Kidney capillary endothelial cell (primary cell): Measurements from ENCODE around the gene FBXW5.
A peak's percentile ranks its signal among the peaks of the same experiment; 100 is the strongest.

Source experiments
- DNase-seq: peaks from one replicate; pipeline ENCODE4 v3.0.0-alpha.2; 2018; ENCODE audit warnings: low spot score

Gene FBXW5, protein sequence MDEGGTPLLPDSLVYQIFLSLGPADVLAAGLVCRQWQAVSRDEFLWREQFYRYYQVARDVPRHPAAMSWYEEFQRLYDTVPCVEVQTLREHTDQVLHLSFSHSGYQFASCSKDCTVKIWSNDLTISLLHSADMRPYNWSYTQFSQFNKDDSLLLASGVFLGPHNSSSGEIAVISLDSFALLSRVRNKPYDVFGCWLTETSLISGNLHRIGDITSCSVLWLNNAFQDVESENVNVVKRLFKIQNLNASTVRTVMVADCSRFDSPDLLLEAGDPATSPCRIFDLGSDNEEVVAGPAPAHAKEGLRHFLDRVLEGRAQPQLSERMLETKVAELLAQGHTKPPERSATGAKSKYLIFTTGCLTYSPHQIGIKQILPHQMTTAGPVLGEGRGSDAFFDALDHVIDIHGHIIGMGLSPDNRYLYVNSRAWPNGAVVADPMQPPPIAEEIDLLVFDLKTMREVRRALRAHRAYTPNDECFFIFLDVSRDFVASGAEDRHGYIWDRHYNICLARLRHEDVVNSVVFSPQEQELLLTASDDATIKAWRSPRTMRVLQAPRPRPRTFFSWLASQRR

DNA sequence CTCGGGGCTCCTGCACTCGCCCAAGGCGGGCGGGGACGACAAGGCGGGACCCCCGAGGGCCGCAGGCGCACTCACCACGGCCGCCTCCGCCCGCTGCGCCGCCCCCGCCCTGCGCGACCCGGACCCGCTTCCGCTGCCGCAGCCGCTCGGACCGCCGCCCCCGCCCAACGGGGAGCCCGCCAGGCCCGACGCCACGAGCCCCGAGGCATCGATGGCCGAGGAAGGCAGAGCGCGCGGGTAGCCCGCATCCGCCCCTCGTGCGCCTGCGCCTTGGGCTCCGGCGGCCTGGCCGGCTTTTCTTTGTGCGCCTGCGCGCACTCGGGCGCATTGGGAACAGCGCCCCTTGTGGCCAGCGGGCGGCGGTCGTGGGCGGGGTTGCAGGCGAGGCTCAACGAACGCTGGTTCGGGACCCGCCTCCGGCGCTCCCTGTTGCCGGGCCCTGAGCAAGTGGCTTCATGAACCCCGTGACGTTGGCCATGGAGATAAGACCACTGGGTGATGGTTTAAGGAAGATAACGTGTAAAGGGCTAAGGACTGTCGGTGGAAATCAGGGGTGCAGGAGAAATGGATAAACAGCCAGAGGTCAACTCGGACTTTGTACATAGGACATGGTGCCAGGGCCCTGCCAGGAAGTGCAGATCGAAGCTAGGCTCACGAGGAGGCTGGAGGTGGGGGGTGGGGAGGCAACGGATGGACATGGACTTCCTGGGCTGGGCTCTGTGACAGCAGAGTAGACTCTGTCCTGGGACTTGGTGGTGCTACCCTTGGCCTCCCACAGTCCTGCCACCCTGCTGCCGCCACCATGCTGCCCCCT, at the start of gene FBXW5, which contains the start of gene C8G:
Gene FBXW5 (minus strand): TSS at position 220 of the 814 bp plus-strand sequence. CDS start 655 bp downstream, outside the sequence.
Gene C8G (plus strand): TSS at position 725 of the 814 bp plus-strand sequence. CDS start 78 bp downstream, at position 803.
- DNase-seq: peak; percentile 89

DNA sequence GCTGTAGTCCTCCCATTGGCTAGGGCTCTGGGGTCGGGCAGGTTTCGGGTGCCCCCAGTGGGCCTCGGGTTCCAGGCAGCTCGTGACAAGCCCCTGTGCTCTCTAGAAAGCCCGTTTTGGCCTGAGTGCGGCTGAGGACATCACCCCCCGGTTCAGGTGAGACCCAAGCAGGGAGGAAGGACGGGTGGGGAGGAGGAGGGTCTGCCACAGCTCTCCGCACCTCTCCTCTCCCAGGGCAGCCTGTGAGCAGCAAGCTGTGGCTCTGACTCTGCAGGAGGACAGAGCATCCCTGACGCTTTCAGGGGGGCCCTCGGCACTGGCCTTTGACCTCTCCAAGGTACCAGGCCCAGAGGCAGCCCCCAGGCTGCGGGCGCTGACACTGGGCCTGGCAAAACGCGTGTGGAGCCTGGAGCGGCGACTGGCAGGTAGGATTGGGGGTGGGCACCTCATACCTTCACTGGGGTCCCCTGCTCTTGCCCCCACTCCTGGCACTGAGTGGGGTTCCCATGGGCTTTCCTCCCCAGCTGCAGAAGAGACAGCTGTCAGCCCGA, 48.4 kb upstream of the FBXW5 start:
- no peak for DNase-seq

DNA sequence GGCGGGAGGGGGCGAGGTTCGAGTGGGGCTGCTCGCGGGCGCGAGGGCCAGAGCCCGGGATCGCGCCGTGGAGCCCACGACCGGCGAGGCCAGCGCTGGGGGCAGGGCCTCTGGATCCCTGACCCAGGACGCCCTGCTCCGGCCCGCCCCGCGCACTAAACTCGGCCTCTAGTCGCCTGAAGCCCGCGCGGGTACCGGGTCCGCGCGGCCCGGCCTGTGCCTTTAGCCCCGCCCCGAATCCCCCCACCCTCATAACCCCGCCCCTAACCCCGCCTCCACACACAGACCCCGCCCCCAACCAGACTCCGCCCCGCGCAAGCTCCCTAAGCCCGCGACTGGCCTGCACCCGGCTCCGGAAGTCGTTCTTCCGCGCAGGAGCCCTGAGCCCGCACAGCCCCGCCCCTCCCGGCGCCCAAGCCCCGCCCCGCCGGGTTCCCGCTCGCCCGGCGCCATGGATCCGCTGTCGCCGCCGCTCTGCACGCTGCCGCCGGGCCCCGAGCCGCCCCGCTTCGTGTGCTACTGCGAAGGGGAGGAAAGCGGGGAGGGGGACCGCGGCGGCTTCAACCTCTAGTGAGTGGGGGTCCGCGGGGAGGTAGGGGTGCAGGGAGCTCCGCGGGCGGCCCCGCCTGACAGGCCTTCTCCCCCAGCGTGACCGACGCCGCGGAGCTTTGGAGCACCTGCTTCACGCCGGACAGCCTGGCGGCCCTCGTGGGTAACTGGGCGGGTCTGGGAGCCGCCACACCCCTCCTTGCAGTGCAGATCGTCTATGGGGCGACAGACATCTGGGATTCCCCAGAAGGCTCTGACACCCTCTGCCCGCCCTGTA, 47.7 kb upstream of the FBXW5 start, which contains the start of gene PAXX:
Gene PAXX (plus strand): TSS at position 430 of the 826 bp plus-strand sequence. CDS start 22 bp downstream, at position 452.
- peak; percentile 86 for DNase-seq

DNA sequence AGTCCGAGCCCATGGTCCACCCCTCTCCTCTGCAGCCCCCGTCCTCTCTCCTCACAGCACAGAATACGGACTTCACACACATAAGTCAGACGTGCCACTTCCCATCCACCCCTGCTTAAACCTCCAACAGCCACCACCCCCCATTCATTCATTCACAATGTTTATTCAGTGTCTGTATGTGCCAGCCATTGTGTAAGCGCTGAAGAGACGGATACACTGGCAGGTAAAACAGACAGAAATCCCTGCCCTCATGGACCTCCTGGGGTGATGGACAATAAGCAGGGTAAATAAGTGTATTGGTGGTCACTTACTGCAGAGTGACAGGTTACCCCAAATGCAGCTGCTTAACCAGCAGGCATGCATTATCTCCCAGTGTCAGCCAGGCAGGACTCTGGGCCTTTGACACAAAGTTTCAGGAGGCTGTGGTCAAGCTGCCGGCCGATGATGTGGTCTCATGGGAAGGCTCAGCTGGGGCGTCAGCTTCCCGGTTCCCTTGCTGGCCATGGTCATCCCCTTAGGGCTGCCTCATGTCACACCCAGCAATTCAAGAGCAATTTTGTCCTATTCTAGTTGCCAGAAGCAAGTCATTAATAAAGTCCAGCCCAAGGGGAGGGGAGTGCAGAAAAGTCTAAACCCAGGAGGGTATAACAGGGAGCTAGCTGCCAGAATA, 45.8 kb upstream of the FBXW5 start:
- no peak for DNase-seq

DNA sequence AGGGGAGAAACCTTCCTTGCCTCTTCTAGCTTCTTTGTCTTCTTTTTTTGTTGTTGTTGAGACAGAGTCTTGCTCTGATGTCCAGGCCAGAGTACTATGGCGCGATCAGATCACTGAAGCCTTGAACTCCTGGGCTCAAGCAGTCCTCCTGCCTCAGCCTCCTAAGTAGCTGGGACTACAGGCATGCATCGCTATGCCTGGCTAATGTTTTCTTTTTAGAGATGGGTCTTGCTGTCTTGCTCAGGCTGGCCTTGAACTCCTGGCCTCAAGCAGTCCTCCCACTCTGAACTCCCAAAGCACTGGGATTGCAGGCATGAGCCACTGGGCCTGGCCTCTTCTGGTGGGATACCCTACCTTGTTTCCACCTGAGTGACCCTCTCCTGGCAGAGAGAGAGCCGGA, 44.3 kb upstream of the FBXW5 start:
- no peak for DNase-seq

DNA sequence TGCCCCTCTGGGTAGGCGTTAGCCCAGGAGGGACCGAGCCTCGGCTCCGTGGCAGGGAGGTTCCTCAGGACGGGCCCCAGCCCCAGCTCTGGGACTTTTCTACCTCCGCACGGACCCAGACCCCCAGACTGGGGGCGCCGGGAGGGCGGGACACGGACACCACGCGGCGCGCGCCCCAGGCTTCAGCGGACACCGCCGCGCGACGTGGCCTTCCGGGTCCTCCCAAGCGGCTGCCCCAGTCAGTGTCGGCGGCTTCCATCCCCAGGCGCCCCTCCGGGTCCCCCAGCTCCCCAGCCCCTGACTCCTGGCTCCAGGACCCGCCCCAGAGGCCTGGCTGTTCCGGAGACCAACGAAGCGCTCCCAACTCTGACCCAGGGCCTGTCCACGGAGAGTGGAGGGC, 41.3 kb upstream of the FBXW5 start:
- no peak for DNase-seq

DNA sequence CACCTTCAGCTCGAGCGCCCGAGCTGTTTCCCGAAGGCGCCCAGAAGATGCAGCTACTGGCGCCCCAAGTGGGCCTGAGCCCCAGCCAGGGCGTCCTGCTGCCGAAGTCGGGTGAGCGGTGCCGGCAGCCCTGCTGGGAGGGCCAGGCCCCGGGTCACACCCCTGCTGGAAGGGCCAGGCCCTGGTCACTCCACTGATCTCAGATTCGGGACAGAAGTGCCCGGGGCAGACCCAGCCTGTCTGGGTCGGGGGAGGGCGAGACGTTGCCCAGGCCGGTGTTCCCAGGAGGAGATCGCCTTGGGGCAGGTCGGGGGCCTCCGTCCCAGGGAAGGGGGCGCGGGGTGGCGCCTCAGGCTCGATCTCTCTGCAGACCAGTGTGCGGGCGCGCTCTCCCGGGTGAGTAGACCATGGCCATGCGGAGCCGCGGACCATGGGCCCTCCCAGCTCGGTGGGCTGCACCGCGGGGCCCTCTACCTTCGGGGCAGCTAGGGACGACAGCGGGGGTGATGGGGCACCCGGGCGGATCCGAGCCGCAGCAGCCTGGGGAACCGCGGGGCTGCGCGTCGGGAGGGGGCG, 40.6 kb upstream of the FBXW5 start:
- DNase-seq: no peak

DNA sequence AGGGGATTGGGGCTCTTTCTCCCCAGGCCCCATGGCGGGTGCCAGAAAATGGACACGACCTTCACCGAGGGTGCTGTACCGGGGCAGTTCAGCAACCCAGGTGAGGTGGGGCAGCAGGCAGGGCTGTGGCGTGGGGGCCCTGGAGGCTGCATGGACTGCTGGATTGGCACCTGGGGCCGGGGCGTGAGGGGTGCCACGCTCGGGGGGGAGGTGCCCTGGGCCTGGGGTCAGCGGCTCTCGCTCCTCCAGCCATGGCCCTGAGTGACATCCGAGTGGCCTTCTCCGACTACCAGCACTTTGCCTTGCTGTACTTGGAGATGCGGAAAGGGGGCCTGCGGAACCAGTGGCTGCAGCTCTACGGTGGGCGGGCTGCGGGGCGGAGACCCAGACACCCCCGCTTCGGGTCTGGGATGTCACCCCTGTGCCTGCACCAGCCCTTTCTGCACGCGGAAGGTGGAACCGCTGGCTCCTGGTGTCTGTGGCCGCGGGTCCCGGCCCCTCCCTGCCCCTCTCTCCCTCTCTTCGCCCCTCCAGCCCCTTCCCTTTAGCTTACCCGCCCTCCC, 40.0 kb upstream of the FBXW5 start:
- no peak for DNase-seq

DNA sequence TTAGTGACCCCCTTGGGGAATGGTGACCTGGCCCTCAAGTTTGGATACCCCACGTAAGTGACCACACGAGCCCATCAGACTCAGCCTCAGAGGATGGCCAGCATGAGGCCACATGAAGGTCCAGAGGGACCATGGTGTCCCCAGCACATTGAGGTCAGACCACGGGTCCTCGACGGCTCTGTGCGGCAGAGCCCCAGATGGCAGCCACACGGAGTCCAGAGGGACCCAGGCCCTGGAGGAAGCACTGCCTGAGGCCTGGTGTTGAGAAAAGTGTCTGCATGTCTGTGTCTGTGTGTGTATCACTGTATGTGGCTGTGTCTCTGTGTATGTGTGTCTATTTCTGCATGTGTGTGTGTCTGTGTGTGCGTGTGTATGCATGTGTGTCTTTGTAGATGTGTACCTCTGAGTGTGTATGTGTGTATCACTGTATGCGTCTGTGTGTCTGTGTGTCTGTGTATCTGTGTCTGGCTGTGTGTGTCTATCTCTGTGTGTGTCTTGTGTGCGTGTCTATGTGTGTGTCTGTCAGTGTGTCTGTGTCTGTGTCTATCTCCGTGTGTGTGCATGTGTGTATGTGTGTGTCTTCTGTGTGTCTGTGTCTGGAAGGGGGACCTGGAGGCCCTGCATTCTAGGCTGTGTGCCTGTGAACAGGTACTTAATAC, 39.2 kb upstream of the FBXW5 start:
- DNase-seq: no peak

DNA sequence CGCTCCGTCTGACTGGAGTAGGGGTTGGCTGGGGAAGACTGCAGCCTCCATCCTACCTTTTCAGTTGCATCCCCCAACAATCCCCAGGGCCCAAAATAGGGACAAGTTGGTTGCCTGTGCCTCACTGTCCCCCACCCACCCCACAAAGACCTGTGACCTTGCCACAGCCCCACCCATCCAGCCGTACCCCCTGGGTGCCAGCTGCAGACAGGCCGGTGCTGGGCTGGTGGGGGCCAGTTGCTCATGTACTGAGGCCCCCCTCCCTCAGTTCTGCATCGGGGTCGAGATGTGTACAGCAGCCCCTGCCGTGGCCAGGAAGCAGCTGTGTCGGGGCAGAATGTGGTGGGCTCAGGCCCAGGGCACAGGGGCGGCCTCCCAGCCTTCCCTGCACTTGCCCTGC, 38.6 kb upstream of the FBXW5 start:
- DNase-seq: no peak

DNA sequence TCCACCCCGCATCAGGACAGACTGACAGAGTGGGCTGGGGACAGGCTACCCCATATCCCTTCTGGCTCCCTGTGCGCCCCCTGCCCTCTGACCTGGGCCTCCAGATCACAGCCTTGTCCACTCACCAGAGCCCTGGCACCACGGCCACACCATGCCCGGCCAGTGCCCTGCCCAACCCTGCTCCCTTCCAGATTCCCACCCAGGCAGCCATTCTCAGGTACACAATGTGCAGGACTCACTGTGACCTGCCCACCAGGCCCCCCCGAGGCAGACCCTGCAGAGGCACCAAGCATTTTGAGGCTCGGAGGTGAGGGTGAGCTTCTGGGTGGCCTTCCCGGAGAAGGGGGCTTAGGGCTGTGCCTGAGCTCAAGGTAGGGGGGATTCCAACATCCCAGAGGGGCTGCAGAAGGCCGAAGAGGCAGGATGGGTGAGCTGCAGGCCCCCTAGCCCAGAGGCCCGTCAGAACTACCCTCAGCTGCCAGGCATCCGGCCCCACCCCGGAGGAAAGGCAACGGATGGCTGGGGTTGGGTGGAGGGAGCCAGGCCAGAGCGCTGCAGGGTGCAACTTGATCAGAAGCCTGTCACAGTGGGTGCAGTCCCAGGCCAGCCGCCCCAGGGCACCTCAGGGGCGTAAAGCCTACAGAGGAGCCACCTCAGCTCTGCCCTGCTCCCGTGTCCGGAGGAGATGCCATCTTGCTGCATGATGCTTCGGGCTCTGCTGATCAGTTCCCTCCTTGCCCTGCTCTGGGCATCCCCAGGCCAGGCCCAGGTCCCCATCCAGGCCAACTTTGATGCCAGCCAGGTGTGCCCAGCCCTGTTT, 37.9 kb upstream of the FBXW5 start, which contains the start of gene LCNL1:
Gene LCNL1 (plus strand): TSS at position 762 of the 820 bp plus-strand sequence. CDS start 594 bp downstream, outside the sequence.
- no peak for DNase-seq

DNA sequence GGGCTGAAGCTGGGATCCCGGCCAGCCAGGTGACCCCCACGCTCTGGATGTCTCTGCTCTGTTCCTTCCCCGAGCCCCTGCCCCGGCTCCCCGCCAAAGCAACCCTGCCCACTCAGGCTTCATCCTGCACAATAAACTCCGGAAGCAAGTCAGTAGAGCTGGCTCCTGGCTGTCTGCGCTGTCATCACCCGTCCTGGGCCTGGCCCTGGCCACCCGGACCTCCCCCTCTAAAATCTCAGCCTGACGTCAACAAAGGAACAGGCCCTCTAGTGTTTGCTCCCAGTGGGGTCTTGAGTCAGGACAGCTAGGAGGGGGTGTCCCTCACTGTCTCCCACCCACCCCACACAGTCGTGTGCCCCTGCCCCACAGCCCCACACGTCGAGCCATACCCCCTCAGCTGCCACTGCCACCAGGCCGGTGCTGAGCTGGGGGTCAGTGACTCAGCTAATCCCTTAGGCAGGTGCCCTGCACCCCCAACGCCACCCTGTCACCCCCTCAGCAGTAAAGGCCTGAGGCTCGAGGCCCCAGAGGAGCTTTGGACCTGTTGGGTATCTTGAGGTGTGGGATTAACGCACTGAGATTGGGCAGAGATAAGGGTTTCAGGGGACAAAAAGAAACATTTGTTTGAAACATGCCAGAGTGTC, 37.2 kb upstream of the FBXW5 start:
- peak; percentile 86 for DNase-seq

DNA sequence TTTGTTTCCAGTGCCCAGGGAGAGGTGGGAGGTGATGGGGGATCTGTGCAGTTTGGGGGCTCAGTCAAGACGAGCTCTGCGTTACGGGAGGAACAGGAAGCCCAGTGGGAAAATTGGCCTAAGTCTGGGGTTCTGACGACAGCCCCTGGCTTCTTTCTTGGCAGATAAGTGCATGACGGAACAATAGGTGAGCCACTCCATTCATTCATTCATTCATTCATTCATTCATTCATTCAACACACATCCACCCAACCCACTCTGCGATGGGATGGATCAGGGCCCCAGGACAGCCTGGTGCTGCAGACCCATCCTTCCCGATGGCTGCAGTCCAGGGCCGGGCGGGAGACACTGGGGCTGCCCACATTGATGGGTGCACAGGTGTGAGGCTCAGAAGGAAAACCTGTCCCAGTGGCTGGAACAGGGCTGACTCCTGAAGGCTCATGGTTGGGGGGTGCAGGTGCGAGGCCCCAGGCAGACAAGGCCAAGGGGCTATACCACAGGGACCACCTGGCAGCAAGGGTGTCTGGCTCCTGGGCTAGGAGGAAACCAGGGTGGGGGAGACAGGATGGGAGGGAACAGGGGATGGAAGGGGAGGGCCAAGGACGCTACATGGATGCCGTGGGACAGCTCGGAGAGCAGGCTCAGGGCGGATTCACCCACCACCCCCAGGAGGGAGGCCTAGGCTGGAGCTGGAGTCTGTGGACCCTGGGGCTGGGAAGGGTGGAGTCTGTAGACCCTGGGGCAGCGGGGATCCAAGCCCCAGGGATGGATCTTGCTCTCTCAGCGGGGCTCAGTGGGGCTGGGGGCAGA, 36.3 kb upstream of the FBXW5 start:
- DNase-seq: no peak

DNA sequence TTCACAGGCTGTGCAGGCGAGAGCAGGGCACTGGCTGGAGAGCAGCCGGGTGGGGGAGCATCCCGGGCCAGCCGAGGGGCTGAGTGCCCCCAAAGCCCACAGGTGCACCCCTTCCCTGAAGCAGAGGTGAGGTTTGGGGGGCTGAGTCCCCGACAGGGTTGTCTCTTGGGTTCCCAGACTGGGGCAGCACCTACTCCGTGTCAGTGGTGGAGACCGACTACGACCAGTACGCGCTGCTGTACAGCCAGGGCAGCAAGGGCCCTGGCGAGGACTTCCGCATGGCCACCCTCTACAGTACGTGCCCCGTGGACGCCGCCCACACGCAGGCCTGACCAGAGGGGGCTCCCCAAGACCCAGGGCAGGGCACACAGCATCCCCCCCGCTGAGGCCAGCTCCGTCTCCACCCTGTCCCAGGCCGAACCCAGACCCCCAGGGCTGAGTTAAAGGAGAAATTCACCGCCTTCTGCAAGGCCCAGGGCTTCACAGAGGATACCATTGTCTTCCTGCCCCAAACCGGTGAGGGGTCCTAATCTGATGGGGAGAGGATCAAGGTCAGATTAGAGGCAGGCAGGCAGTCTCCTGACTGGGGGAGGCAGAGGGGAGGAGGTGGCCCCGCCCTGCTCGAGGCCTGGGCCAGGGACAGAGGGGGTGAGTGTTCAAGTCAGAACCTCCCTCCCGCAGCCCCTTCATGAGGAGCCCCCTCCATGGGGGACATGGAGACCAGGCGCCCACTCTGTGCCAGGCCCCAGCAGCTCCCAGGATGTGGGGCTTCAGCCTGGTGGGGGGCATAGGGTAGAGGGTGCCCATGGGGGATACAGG, 35.4 kb upstream of the FBXW5 start:
- no peak for DNase-seq

DNA sequence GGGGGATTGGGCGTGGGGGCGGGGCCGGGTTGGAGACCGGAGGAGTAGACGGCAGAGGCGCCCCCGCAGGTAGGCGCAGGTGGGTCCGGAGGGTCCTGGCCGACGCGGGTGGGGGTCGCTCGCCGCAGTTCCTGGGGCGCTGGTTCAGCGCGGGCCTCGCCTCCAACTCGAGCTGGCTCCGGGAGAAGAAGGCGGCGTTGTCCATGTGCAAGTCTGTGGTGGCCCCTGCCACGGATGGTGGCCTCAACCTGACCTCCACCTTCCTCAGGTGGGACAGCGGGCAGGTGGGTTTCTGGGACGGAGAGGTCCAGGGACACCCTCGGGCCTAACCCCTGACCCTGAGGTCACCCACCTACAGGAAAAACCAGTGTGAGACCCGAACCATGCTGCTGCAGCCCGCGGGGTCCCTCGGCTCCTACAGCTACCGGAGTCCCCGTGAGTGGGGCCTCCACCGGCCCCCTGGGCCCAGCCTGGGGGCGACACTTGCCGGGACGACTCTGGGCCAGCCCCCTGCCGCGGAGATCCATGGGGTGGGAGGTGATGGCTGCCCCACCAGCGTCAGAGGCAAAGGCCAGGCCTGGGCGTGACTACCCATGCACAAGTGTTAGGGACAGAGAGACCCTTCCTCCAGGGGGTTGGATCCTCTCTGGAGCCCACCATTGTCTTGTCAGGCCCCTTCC, 34.5 kb upstream of the FBXW5 start:
- no peak for DNase-seq
